Measurements from ENCODE around the gene IGF1R.

The IGF1R gene

GRCh38 chr15:98711810-98712209 lies 63.5 kb downstream of the IGF1R start:
- no peak overlapping the region for H3K27ac ChIP-seq (ENCODE audit: low read depth, low read length)
- TF ChIP-seq EZH2phosphoT487 (conservative IDR thresholded peaks at IDR 0.05; ENCODE audit: low read length) (no peak), CTCF (IDR thresholded peaks at IDR 0.05; ENCODE audit: insufficient read depth, low read length, poor library complexity, severe bottlenecking) (no peak)
- H2AFZ ChIP-seq (ENCODE audit: low read depth, low read length, severe bottlenecking): no peak overlapping the region
- H3K36me3 ChIP-seq (ENCODE audit: low read length): no peaks in the 10 kb centered on the region
- H3K9ac ChIP-seq (ENCODE audit: low read length): no peak overlapping the region
- H3K9me3 ChIP-seq (ENCODE audit: insufficient read depth, low read length): no peaks in the 10 kb centered on the region
- H4K20me1 ChIP-seq (ENCODE audit: low read depth, low read length): no peaks in the 10 kb centered on the region
- no peaks in the 10 kb centered on the region for H3F3A ChIP-seq (ENCODE audit: insufficient read depth)
- H3K79me2 ChIP-seq (ENCODE audit: insufficient read depth, low read length): no peaks in the 10 kb centered on the region
- no peak overlapping the region for H3K4me3 ChIP-seq (ENCODE audit: insufficient read depth, low read length, poor library complexity, severe bottlenecking)
- H3K27me3 ChIP-seq (ENCODE audit: low read length): no peaks in the 10 kb centered on the region
- H3K9me2 ChIP-seq (replicated peaks; ENCODE audit: insufficient read depth, low read length): no peaks in the 10 kb centered on the region
- no peak overlapping the region for H3K4me2 ChIP-seq (ENCODE audit: low read depth, low read length, poor library complexity, severe bottlenecking)

GRCh38 chr15:98712845-98713584 lies 64.7 kb downstream of the IGF1R start:
- Histone ChIP-seq H3K79me2 (ENCODE audit: insufficient read depth, low read length) (no peaks in the 10 kb centered on the region), H3F3A (ENCODE audit: insufficient read depth) (no peaks in the 10 kb centered on the region), H2AFZ (ENCODE audit: low read depth, low read length, severe bottlenecking) (no peak overlapping the region), H4K20me1 (ENCODE audit: low read depth, low read length) (no peaks in the 10 kb centered on the region), H3K36me3 (ENCODE audit: low read length) (no peaks in the 10 kb centered on the region), H3K4me3 (ENCODE audit: insufficient read depth, low read length, poor library complexity, severe bottlenecking) (no peak overlapping the region), H3K27ac (ENCODE audit: low read depth, low read length) (no peak overlapping the region), H3K9me3 (ENCODE audit: insufficient read depth, low read length) (no peaks in the 10 kb centered on the region), H3K4me2 (ENCODE audit: low read depth, low read length, poor library complexity, severe bottlenecking) (no peak overlapping the region), H3K9me2 (replicated peaks; ENCODE audit: insufficient read depth, low read length) (no peaks in the 10 kb centered on the region), H3K9ac (ENCODE audit: low read length) (no peak overlapping the region), H3K27me3 (ENCODE audit: low read length) (no peaks in the 10 kb centered on the region)
- no peak for TF ChIP-seq CTCF (IDR thresholded peaks at IDR 0.05; ENCODE audit: insufficient read depth, low read length, poor library complexity, severe bottlenecking)
- TF ChIP-seq EZH2phosphoT487 (conservative IDR thresholded peaks at IDR 0.05; ENCODE audit: low read length): no peak

- Histone ChIP-seq H3K4me2 (ENCODE audit: low read depth, low read length, poor library complexity, severe bottlenecking) (no peak overlapping the region), H3F3A (ENCODE audit: insufficient read depth) (no peaks in the 10 kb centered on the region), H3K36me3 (ENCODE audit: low read length) (no peaks in the 10 kb centered on the region), H3K9me2 (replicated peaks; ENCODE audit: insufficient read depth, low read length) (no peaks in the 10 kb centered on the region), H3K9me3 (ENCODE audit: insufficient read depth, low read length) (no peaks in the 10 kb centered on the region), H3K27me3 (ENCODE audit: low read length) (no peaks in the 10 kb centered on the region), H3K27ac (ENCODE audit: low read depth, low read length) (no peak overlapping the region), H2AFZ (ENCODE audit: low read depth, low read length, severe bottlenecking) (no peak overlapping the region), H3K9ac (ENCODE audit: low read length) (no peak overlapping the region), H3K79me2 (ENCODE audit: insufficient read depth, low read length) (no peaks in the 10 kb centered on the region), H4K20me1 (ENCODE audit: low read depth, low read length) (no peaks in the 10 kb centered on the region), H3K4me3 (ENCODE audit: insufficient read depth, low read length, poor library complexity, severe bottlenecking) (no peak overlapping the region)
- TF ChIP-seq EZH2phosphoT487 (conservative IDR thresholded peaks at IDR 0.05; ENCODE audit: low read length): no peak
- no peak for TF ChIP-seq CTCF (IDR thresholded peaks at IDR 0.05; ENCODE audit: insufficient read depth, low read length, poor library complexity, severe bottlenecking)
These were observed 65.3 kb downstream of the IGF1R start for GRCh38 chr15:98713585-98714001.
